RCC 7860 (cell line): ENCODE data around the gene HOXA6.
A peak's percentile ranks its signal among the peaks of the same experiment; 100 is the strongest.

Experiments
- DNase-seq: peaks from one replicate; pipeline ENCODE4 v3.0.0-alpha.2; 2015; ENCODE audit warnings: low spot score
- FAIRE-seq: peaks from 2 replicates; lab custom pipeline; 2012; peaks lifted over from hg19 to GRCh38; lab: Jason Lieb, UNC

The HOXA6 gene

DNA sequence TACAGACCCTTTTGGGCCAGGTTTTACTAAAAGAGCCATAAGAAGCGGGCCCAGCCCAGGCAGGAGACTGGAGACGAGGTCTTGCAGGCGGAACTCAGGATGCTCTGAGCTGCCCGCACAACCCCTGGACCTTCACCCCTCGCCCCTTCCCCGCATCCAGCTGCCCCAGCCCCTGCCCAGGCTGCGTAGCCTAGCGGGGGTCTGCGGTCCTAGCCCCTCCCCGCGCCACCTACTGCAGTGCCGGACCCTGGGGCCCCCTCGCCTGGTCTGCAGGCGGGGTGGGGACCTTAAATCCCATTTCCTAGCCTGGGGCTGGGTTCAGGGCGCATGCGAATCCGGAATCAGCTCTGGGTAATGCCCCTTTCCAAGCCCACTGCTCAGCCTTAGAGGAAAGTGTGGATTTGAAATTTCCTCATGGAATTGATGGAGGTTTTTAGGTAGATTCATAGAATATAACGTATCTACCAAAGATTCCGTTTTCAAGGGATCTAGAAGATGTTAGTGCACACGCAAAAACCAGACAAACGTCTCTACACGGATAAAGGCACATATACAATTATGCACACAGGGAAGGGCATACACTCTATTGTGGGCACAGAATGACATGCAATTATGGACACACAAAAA, 5.4 kb upstream of the HOXA6 start:
- DNase-seq (no peak), FAIRE-seq (no peak)

DNA sequence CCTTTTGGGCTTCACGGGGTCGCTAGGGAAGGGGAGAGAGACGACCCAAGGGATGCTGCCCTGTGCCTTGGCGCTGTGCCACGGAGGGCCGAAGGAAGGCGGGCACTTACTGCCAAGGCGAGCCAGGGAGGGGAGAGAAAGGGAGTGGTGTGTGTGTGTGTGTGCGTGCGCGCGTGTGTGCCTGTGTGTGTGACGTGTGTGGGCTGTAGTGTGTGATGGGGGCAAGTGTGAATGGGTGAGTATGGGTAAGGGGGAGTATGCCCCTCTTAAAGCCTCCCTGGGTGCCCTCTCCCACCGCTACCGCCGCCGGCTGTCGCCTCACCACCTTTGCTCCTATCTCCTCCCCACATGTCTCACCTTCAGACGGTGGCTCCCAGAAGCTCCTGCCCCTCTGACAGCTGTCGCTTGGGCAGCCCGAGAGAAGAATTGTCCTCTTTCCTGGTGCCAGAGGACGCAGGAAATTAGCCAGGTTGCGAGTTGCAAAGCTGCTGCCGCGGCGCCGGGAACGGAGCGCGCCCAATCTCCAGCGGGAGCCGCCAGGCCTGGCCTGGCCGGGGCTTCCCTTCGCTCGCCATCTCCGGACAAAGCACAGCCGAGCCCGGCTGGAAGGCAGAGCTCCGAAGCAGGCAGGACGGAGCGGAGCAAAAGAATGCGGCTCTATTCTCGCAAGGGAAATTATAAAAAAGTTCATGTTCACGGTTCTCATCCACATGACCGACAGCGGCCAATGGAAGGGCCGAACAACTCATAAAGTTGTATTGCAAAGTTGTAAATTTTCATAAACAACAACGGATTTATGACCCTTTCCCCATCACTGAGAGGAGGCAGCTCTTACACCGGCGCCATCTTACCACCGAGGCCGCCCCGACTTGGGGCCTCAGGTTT, 4.6 kb upstream of the HOXA6 start, which contains the start of gene HOXA3:
HOXA3 (minus strand) TSS at position 653 of the 885 bp plus-strand sequence. CDS start 41,943 bp downstream, outside the sequence.
- DNase-seq (no peak), FAIRE-seq (no peak)

DNA sequence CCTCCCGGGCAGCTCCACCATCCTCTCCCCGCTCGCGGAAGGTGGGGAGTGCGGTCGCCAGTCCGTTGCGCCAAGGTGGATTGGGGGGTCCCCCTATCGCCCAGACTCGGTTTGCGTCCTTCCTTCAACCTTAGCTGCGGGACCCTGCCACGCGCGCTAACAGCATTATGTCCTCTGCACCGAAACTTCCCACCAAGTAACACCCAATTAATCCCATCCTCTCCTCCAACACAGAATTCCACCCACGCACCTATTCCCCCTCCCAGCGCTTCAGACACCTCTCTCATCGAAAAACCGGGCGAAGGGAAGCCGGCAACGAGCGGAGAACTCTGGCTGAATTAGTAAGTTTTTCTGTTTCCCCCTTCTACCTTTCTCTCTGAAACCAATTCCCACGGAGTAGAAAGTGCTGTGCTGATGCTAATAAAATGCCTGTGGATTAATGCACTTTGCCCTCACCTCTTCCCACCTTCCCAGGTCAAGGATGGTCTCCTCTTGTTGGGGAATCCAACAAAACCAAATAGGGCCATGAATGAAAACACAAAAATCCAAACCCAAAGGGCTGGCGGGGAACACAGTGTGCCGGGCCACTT, 3.9 kb upstream of the HOXA6 start:
- no peak for FAIRE-seq
- DNase-seq = no peak

DNA sequence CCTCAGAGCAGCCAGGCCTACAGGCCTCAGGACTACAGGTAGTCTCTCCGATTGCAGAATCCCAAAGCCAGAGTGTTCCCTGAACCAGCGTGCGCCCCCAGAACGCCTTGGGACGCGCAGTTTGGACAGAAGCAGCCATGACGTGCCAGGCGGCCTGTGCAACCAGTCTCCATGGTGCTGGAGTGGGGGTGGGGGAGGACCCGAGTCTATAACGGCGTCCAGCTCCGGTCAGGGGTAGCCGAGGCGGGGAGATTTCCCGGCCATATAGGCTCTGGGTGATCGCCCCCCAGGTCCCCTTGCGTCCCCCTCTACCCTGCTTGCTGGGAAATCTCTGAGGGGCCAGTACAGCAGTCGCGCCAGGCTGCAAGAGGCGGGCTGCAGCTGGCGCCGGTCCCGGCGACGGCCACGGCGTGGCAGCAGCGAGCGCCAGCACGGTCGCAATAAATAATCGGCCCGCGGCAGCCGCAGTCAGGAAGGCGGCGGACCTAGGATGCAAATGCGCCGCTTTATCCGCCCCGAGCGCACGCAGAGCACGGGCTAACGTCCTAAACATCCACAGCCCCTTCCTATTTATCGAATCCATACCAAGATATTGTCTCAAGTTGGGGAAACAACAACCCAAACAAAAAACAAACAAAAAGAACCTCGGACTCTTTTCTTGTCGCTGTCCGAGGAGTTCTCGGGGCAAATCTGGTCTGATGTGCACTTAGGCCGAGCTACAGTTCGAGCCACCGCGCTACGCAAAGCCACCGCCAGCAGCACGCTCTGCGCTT, 3.2 kb upstream of the HOXA6 start:
- peak; percentile 62 for DNase-seq
- FAIRE-seq = no peak

DNA sequence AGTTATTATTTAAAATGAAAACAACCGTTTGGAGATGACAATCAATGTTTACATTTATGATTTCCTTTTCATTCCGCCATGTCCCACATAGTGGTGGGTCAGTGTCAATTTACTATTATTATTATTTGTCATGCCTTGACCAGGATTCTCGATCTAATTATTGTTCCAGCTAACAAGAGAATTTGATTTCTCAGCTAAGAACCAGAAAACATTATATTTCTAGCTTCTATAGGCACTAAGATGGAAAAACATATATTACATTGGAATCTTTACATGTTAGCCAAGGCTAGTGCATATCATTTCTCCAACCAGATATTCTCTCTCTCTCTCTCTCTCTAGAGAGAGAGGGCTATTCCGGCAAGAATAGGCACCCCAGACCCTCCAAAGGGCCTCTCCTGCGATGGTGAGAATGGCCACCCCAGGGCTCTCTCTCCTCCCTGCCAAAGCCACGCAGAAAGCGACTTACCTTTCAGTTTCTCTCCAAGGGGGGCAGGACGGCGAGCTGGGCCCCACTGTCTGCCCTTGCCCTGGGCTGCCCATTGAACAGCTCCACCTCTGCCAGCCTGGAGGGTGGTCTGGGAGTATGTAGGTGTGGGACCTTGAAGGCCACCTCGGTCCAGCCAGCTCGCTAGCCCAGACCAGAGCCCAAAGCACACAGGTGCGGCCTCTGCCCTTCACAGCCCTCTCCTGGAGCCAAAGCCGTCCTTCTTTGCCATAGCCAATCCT, 2.4 kb upstream of the HOXA6 start:
- FAIRE-seq (peak; percentile 50), DNase-seq (no peak)

DNA sequence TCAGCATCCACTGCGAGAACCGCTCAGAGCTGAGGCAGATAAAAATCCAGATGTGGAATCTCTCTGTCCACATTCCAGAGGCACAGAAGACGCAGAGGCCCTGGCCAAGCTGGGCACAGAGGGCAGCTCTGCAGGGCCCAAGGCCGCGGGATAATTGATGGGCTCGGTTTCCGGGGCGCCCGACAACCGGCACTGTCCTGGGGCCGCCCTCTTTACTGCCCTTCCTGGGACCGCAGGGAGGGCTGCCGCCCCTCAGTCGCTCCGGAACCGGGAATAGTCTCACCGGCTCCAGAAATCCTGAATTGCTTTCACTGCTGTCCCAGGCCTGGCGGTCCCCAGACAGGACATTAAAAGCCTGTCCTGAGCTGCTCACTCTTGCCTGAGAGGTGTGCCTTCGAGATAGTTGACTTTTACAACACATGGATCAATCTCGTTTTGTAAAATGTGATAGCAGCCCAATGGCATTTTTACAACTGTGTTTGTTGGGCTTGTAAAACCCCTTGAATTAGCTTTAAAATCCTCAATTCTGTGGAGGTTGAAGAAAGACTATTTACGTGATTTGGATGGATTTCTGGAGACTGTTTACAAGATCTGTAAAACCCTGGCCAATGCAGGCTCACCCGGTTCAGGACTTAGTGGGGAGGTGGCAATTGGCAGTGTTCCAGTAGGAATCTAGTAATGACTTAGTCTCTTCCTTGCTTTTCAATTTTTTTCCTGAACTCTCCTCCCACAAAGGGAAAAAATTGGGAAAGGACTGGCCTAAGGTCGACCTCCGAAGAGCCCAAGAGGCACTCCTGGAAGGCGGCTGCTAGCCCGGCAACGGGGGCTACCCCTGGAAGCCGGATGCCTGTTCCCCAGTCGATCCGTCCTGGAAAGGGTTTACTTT, 1.4 kb upstream of the HOXA6 start:
- DNase-seq = peak; percentile 34
- FAIRE-seq = peak; percentile 42

DNA sequence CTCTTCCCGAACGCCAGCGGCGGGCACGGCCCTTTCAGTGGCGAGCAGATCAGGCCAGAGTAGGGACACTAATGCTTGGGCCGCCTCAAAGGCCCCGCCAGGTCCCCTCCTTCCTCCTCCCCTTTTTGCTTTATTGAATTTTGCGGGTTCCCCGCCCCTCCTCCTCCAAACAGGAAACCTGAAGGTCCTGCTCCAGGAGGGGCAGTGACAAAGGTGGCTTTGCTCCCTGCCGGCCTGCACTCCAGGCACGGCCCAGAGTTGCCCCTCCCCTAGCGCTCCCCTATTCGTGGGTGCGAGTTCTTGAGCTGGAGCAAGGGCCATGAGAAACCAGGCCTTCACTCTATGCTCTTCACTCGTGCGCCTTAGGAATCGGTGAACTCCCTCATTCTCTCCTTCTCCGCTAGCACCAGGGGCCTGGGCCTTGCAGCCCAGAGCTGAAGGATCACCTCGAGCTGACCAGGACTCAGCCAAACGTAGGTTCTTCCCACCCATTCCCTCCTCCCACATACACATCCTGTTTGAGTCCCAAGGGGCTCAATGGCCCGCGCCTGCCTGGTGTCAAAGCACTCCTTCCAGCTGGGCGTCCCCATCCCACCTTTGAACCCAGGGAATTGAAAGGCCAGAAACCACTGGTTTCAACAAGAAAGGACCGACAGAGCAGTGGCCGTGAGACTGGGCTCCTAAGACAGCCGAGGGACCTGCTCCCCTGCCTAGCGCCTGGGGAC, 619 bp upstream of the HOXA6 start:
- FAIRE-seq = peak; percentile 81
- DNase-seq = peak; percentile 68

DNA sequence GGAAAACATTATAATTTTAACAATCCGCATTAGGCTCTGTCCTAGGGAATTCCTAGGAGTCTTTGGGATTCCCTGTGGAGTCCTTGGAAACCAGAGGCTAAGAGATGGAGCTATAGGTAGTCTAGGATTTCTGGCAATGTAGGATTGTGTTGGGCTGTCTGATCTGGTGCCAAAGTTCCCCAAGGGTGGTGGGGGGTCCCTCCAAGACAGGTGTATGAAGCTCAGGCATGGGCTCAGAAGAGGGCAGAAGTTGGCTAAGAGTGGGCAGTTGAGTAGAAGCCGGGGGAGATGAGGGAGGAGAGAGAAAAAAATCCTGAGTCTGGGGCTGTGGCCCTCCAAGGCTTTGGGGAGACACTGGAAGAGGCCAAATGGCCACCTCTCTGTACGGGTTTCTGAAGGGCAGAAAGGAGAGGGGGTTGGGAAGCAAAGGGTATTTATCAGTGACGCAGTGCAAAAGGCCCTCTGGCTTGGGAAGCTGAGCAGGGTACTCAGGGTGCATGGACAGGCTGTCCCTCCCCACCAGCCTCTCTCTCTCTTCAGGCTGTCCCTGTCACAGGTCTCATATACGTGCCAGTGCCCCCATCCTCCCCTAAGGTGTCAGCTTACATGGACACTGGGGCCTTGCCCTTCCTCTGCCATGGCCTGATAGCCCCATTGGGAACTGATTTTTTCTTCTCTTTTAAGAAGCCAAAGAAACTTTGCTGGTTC, 929 bp downstream of the HOXA6 start:
- DNase-seq (no peak), FAIRE-seq (no peak)

DNA sequence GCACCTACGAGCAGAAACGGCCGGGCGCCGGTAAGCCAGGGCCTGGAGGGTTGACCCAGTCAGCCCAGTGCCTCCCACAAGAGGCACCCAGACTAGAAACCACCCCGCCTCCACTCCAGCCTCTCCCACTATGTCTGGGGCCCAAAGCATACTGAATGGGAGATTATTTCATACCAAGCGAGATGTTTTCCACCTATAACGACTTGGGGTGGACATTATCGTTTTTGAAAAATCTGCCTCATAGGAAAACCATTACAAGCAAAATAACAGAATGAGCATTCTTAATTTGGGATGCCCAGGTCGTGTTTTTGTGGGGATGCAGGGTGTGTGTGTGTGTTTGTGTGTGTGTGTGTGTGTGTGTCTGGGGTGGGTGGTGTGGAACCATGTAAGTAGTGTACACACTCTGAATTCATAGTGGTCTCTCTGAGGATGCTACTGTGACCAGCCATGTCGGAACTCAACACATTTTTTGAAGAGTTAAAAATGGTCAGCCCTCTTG, 1.6 kb downstream of the HOXA6 start:
- no peak for FAIRE-seq
- DNase-seq = no peak

DNA sequence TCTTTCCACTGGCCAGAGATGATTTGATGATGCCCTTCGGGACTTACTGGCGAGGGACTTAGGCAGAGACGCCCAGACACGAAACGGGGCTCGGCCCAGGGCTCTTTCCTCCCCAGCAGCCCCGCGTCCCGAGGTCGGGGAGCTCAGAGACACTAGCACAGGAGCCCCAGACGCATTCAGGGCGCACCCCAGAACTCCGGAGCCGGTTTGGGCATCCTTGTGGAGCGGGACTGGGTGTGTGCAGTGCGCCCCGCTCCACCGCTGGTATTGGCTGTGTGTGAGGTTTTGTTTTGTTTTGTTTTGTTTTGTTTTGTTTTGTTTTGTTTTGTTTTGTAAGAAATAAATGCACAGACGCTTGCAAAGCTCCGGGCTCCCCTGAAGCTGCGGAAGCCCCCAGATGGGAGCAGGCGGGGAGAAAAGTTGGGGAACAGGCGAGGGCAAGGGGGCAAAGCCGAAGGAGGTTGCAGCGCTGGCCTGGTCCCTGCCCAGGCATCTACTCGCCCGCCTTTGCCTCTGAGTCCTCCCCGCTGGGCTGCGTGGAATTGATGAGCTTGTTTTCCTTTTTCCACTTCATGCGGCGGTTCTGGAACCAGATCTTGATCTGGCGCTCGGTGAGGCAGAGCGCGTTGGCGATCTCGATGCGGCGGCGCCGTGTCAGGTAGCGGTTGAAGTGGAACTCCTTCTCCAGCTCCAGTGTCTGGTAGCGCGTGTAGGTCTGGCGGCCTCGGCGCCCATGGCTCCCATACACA, 2.2 kb downstream of the HOXA6 start:
- FAIRE-seq (no peak), DNase-seq (no peak)

DNA sequence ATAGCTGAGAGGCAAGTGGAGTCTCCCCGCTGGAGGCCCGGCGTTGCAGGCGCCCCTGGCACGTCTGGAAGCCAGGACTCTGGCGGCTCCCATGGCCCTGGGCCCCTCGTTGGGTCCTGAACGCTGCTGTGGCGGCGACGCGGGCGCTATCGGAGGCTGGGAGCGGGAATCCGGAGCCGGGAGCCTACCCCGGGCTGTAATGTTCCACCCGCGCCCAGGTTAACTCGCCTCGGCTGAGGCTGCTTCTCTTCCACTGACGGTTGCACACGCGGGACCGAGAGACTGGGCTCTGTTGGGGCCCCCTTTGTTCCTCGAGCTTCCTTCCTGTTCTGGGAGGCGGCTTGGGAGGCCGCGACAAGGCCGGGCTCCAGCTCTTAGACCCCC, 2.8 kb downstream of the HOXA6 start:
- DNase-seq (no peak), FAIRE-seq (no peak)

DNA sequence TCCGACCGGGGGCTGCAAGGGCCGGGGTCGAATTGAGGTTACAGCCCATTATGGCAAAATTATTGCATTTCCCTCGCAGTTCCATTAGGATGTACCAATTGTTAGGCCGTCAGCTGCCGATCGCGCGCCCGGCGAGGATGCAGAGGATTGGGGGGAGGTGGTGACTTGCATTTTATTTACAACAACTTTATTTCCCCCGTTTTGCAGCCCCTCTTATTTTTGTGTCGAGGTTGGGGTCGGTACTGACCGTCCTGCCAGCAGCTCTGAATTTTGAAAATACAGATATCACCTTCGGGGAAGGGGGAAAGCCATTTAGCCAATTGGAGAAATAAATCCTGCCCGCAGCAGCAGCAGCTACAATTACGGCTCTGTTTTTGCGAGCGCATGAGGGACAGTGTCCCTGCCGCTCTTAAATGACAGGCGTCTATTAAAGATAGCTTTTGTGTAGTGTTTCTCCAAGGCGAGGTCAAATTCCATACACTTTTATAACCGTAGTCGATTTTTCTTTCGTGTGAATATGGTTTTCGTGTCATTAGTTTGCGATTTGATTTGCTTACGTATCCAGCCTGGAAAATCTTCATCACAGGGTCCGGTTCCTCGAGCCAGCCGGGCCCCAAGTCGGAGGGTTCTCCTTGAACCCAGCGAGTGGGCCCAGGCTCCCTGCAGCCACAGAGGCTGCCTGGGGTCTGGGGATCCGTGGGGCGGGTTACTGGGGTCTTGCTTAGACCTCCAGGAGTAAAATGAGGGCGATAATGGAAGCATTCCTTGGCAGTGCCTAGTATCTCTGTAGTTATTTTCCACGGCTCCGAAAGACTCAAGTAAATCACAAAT, 3.4 kb downstream of the HOXA6 start:
- DNase-seq (no peak), FAIRE-seq (no peak)

DNA sequence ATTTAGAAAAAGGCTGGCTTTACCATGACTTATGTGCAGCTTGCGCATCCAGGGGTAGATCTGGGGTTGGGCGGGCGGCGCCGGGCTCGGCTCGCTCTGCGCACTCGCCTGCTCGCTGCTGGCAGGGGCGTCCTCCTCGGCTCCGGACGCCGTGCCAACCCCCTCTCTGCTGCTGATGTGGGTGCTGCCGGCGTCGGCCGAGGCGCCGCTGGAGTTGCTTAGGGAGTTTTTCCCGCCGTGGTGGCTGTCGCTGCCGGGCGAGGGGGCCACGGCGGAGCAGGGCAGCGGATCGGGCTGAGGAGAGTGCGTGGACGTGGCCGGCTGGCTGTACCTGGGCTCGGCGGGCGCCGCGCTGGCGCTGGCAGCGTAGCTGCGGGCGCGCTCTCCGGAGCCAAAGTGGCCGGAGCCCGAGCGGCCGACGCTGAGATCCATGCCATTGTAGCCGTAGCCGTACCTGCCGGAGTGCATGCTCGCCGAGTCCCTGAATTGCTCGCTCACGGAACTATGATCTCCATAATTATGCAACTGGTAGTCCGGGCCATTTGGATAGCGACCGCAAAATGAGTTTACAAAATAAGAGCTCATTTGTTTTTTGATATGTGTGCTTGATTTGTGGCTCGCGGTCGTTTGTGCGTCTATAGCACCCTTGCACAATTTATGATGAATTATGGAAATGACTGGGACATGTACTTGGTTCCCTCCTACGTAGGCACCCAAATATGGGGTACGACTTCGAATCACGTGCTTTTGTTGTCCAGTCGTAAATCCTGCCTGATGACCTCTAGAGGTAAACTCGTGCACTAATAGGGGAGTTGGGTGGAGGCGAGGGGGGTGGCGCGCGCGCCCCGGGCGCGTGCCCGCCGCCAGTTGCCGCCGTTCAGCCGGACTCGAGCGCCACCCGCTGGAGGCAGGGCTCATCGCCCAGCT, 4.3 kb downstream of the HOXA6 start, which contains the start of gene HOXA5:
HOXA5 (minus strand) TSS at position 659 of the 927 bp plus-strand sequence; CDS start at position 585, 74 bp downstream.
- DNase-seq (peak; percentile 94), FAIRE-seq (peak; percentile 84)

DNA sequence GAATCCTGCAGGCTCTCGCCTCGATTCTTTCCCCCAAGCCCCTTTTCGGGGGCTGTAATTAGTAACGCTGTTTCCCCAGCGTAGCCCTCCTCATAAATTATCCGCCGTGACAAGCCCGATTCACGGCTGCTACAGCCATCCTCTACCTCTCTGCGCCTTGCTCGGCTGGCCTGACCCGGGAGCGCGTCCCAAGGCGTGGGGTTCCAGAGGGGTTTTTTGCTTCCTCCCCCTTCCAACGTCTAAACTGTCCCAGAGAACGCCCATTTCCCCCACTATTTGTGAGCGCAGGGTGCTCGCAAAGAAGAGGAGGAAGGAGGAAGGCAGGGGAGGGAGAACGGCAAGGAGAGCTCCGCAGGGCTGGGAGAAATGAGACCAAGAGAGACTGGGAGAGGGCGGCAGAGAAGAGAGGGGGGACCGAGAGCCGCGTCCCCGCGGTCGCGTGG, 5.0 kb downstream of the HOXA6 start:
- DNase-seq = no peak
- no peak for FAIRE-seq

DNA sequence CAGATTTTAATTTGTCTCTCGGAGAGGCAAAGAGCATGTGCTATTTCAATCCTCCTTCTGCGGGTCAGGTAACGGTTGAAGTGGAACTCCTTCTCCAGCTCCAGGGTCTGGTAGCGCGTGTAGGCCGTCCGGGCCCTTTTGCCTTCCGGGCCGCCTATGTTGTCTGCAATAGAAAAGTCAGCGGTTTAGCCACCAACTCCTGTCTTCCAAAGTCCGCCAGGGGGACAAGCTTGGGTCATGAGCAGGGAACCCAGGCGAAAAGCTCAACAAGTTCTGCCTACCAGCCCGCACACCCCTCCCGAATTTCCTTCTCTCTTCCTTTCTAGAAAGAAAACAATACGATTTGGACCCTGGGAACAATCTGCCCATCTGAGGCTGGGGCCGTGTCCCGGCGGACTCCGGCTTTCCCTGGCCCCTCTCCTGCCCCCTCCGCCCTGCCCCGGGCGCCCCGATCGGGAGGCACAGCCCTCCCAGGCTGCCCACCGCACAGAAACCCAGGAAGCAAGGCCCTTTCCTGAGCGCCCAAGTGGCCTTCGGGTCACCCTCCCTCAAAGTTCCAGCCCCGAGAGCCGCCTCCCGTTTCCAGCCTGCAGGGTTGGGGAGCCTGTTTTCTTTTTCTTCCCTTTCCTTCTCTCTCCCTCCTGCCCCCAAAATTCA, 5.5 kb downstream of the HOXA6 start:
- FAIRE-seq = peak; percentile 58
- peak; percentile 76 for DNase-seq
